Vagina (tissue), 2 donors: Measurements from ENCODE around the gene USP40.

Experiments used
- POLR2A ChIP-seq, 2 donors: fragments of 450-650 bp; IDR thresholded peaks; one replicate each; pipeline ENCODE4 v1.6.1; 2017; ENCODE audit warnings: antibody characterized with exemption in 2 of 2, mild to moderate bottlenecking in 2 of 2, moderate library complexity in 2 of 2
- POLR2AphosphoS5 ChIP-seq, 2 donors: sonication (generic); formaldehyde crosslinking; IDR thresholded peaks; one replicate each; pipeline ENCODE4 v1.9.0; 2017; ENCODE audit warnings: antibody characterized with exemption in 2 of 2, mild to moderate bottlenecking in 2 of 2, low read depth in 1 of 2; ENCODE audit not compliant: insufficient read depth in 1 of 2
- TF ChIP-seq, protein P1 (sequence below), 3 experiments: fragments of 450-650 bp in 2 of 3; fragments of 200-600 bp in 1 of 3; sonication (generic) in 1 of 3; IDR thresholded peaks; one replicate each; pipeline ENCODE4 v1.5.1; 2017 to 2019; ENCODE audit warnings: antibody characterized with exemption in 3 of 3, mild to moderate bottlenecking in 2 of 3, moderate library complexity in 2 of 3

DNA sequence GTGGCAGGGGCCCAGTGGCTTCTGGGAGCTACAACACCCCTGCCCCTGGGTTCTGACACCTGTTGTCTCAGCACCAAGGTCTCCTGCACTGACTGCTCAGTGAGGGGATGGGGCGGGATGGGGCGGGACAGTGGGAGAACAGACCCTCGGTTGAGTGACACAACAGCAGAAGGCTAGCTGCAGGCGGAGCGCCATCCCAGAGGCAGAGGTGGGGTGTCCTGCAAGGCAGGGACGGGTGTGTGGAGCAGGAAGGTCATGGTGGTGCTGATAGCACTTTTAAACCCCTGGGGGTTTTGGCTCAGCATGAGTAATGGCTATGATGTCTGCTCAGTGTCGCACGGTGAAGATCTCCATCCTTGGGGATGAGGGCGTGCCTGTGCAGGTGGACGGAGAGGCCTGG, 107.2 kb downstream of the USP40 start:
- TF ChIP-seq, protein P1, sequence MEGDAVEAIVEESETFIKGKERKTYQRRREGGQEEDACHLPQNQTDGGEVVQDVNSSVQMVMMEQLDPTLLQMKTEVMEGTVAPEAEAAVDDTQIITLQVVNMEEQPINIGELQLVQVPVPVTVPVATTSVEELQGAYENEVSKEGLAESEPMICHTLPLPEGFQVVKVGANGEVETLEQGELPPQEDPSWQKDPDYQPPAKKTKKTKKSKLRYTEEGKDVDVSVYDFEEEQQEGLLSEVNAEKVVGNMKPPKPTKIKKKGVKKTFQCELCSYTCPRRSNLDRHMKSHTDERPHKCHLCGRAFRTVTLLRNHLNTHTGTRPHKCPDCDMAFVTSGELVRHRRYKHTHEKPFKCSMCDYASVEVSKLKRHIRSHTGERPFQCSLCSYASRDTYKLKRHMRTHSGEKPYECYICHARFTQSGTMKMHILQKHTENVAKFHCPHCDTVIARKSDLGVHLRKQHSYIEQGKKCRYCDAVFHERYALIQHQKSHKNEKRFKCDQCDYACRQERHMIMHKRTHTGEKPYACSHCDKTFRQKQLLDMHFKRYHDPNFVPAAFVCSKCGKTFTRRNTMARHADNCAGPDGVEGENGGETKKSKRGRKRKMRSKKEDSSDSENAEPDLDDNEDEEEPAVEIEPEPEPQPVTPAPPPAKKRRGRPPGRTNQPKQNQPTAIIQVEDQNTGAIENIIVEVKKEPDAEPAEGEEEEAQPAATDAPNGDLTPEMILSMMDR (IDR thresholded peaks at IDR 0.05) = no peak
- no peak for TF ChIP-seq POLR2A (IDR thresholded peaks at IDR 0.05)
- TF ChIP-seq POLR2AphosphoS5 (IDR thresholded peaks at IDR 0.05; ENCODE audit: insufficient read depth in 1 of 2, low read depth in 1 of 2) = no peak
